HFF-Myc (cell line): ENCODE results near the gene CFAP410.

Experiments
- DNase-seq: peaks from one replicate; pipeline ENCODE4 v3.0.0-alpha.2; 2011; ENCODE audit warnings: low read depth; ENCODE audit errors: extremely low read depth
- H3K4me3 ChIP-seq: replicated peaks from 2 replicates; pipeline ENCODE4 v1.5.1; 2011; ENCODE audit warnings: low read depth, mild to moderate bottlenecking, control low read depth, low read length
- CTCF ChIP-seq: IDR thresholded peaks from 2 replicates; pipeline ENCODE4 v1.5.1; 2012; ENCODE audit warnings: mild to moderate bottlenecking, low read depth, low read length, control low read depth; ENCODE audit errors: missing control alignments

CFAP410 gene

GRCh38 chr21:44301961-44302406 is 37.2 kb downstream of the CFAP410 start:
- TF ChIP-seq CTCF: no peak
- no peak overlapping the region for H3K4me3 ChIP-seq
- DNase-seq: no peak

- TF ChIP-seq CTCF: no peak
- no peak for DNase-seq
- peak overlapping the region; percentile 65 for H3K4me3 ChIP-seq
Observed at GRCh38 chr21:44301141-44301540, 38.0 kb downstream of the CFAP410 start.

GRCh38 chr21:44300262-44300959 is 38.8 kb downstream of the CFAP410 start:
- TF ChIP-seq CTCF: no peak
- no peak for DNase-seq
- H3K4me3 ChIP-seq: peak overlapping the region; percentile 65

GRCh38 chr21:44299458-44300261 is 39.5 kb downstream of the CFAP410 start, which contains the start of gene PFKL:
Gene PFKL, plus strand, starts transcription at chr21:44300053. Its CDS starts 53 bp downstream, at chr21:44300106.
- no peak for TF ChIP-seq CTCF
- no peak for DNase-seq
- H3K4me3 ChIP-seq: peak within 1 kb of the TSS; percentile 65

GRCh38 chr21:44299085-44299457 is 40.1 kb downstream of the CFAP410 start:
- peak overlapping the region; percentile 65 for H3K4me3 ChIP-seq
- no peak for TF ChIP-seq CTCF
- no peak for DNase-seq

GRCh38 chr21:44298301-44298700 is 40.9 kb downstream of the CFAP410 start:
- TF ChIP-seq CTCF: peak; percentile 3
- no peak overlapping the region for H3K4me3 ChIP-seq
- no peak for DNase-seq
